Testis (tissue), 2 donors: ENCODE data around the gene MAGI1.

Source experiments
- POLR2A ChIP-seq: fragments of 450-650 bp; IDR thresholded peaks from one replicate; pipeline ENCODE4 v1.6.1; 2017; ENCODE audit warnings: antibody characterized with exemption, mild to moderate bottlenecking, moderate library complexity
- TF ChIP-seq, protein P1 (sequence below), 3 experiments: fragments of 450-650 bp in 2 of 3; fragments of 200-600 bp in 1 of 3; sonication (generic) in 1 of 3; IDR thresholded peaks; one replicate each; pipeline ENCODE4 v1.5.1; 2016 to 2019; ENCODE audit warnings: antibody characterized with exemption in 3 of 3, mild to moderate bottlenecking in 2 of 3, moderate library complexity in 1 of 3

DNA sequence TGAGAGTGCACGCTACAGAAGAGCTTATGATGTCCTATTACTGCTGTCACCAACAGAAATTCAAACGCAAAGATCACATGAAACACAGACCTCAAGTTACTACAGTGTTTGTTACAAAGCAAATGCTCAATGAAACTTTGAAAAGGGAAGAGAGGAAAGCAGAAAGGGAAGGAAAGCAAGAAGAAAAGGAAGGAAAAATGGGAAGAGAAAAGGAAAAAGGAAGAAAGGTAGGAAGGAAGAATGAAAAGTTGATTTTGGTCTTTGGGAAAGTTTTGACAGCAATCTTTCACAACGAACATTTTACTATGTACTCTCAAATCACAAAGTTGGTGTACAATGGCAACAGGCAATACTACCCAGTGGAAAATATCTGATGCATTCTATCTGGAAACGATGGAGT lies 514.8 kb downstream of the MAGI1 start:
- TF ChIP-seq POLR2A: no peak
- TF ChIP-seq, protein P1, sequence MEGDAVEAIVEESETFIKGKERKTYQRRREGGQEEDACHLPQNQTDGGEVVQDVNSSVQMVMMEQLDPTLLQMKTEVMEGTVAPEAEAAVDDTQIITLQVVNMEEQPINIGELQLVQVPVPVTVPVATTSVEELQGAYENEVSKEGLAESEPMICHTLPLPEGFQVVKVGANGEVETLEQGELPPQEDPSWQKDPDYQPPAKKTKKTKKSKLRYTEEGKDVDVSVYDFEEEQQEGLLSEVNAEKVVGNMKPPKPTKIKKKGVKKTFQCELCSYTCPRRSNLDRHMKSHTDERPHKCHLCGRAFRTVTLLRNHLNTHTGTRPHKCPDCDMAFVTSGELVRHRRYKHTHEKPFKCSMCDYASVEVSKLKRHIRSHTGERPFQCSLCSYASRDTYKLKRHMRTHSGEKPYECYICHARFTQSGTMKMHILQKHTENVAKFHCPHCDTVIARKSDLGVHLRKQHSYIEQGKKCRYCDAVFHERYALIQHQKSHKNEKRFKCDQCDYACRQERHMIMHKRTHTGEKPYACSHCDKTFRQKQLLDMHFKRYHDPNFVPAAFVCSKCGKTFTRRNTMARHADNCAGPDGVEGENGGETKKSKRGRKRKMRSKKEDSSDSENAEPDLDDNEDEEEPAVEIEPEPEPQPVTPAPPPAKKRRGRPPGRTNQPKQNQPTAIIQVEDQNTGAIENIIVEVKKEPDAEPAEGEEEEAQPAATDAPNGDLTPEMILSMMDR (IDR thresholded peaks at IDR 0.05): no peak
